ENCODE measurements around the gene GRIP1.

The GRIP1 gene

DNA sequence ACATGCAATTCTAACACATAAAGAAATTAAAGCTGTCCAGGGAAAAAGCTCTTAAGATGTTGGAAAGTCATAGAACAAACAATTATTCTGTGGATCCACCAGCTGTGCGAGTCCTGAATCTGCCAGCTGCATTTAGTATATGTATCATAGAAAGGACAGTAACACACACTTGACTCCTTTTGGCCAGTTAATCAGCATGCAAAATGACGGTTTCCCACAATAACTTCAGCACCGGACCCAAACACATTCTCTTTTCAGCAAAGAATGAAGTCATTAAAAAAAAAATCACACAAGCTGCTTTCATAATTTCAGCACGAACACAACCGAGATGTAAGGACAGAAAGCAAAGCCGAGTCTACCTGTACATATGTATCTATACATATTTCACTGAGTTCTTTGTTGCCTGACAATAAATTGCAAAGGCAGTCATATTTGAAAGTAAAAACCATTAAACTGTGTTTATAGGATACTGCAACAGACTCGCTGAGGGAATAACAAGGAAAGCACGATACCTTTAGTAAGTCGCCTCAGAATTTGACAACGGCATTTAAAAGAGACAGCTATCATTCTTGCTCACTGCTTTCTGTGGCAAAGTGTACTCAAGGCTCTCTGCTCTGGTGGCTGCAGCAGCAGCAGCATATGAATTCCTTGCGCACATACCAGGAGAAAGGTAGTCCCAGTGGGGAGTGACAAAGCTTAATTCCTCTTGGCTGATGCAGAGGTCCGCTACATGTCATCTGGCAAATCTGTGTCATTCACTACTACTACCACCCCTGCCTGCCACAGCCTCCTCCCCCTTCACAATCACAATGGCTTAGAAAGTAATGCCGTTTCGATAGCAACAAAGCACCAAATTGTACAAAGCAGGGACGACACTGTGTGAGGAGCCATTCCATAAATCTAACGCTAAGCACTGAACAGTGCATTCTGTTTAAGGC is at the start of gene GRIP1:
TSS of gene GRIP1 (minus strand) at position 739 of the 938 bp plus-strand sequence. CDS start at position 567, 172 bp downstream.
- no peak for DNase-seq (ENCODE audit: low read depth in 2 of 2)

DNA sequence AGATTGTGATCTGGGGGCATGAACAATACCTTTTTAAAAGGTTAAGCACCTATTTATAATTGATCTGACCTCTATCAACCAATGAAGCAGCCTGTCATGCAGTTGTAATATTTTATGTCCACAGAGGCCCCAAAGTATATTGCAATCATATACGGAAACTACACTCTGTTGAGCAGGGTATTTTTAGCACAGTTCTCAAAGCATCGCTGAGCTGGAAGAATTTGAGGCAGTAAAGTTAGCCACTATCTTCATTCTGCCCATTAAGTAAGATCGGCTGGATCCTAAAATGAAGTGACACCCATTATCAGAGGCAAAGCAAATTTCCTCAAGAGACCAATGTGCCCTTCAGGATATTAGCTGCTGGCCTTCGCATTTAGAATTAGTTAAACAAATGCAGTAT is 47.7 kb upstream of the GRIP1 start:
- no peak for DNase-seq (ENCODE audit: low read depth in 2 of 2)

DNA sequence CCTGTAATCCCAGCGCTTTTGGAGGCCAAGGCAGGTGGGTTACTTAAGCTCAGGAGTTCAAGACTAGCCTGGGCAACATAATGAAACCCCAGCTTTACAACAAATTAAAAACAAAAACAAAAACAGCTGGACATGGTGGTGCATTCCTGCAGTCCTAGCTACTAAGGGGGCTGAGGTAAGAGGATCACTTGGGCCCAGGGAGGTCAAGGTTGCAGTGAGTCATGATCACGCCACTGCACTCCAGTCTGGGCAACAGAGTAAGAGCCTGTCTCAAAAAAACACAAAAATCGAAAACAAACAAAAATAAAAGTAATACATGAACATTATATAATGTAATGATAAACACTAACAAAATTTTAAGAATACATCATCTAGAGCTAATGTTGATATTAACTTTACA is 46.2 kb upstream of the GRIP1 start:
- no peak for DNase-seq (ENCODE audit: low read depth in 2 of 2)

DNA sequence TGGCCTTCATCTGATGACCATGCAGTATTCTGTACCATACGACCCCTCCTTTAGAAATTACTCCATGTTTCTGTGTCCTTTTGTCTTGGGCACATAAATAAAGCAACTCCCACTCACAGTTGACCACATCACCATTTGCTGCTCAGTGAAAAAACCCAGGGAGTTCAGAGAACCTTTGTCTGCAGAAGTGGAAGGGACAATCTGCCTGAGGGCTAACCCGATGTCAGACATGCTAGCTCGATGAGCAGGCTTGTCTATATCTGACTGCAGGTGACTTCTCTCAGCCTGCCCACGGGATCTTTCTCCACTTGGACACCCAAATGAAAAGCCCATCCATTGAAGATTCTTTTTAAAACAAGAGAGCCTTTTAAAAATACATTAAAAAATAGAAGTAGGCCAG is 45.7 kb upstream of the GRIP1 start:
- no peak for DNase-seq (ENCODE audit: low read depth in 2 of 2)

GRCh38 chr12:66724026-66724425 is 45.1 kb upstream of the GRIP1 start:
- no peak for DNase-seq (ENCODE audit: low read depth in 2 of 2)

- DNase-seq (ENCODE audit: low read depth in 2 of 2): no peak
Observed at GRCh38 chr12:66719862-66720261, 41.0 kb upstream of the GRIP1 start.

DNA sequence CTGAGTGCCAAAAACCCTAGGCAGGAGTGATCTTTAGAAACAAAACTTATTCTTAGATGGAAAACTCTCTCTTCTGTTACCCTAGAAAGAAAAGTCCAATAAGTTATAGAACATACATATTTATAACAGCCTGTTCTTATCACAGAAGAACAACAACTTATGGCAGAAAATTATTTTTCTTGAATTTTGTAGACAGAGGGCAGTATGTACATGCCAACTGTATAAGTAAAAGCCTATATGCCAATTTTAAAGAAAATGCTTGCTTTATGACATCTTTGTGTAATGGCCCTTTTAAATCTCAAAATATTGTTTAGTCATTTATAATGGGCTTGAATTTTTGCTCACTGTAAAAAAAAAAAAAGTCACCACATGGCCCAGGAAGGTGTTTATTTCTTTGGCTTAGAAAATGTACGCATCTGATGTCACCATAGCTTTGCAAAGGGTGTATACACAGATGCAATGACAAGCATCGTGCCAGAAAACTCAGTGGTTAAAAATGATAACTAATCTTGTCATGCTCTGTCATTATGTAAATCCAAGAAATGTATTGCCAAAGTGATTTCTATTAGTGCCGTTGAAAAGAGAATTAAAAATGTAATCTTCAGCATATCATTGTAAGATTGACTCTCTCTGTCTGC is 38.3 kb upstream of the GRIP1 start:
- DNase-seq (ENCODE audit: low read depth in 2 of 2): no peak

DNA sequence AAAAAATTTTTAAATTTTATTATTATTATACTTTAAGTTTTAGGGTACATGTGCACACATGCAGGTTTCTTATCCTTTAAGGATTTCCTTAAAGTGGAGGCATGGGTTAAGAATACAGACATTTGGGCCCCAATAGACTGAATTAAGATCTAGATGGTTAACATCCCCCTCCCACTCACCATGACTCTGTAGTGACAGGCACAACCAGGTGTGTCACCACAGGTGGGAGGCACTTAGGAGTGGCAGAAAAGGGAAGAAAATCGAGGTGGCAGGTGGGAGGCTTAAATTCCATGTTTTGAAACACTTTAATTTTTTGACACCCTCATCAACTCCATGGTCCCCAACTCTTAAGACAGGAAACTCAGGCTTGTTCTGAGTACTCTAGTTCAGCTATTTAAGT is 37.6 kb upstream of the GRIP1 start:
- DNase-seq (ENCODE audit: low read depth in 2 of 2): no peak

GRCh38 chr12:66714709-66715108 is 35.8 kb upstream of the GRIP1 start:
- DNase-seq (ENCODE audit: low read depth in 2 of 2): no peak

DNA sequence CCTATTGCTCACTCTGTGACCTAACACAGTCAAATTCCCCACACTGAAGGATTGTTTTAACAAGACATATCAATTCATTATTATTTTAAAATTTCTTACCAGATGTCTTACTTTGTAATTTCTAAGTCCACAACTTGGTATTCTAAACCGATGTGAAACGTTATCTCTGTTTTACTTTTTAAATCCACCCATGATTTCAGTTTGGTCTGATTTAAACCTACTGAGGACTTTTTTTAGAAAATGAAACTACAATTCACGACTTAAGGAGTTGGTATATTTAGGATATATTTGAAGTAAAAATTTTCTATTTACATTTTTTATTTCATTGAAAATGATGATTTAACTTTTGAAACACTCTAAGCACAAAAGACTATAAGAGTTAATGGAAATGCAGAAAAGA is 35.1 kb upstream of the GRIP1 start:
- no peak for DNase-seq (ENCODE audit: low read depth in 2 of 2)

DNA sequence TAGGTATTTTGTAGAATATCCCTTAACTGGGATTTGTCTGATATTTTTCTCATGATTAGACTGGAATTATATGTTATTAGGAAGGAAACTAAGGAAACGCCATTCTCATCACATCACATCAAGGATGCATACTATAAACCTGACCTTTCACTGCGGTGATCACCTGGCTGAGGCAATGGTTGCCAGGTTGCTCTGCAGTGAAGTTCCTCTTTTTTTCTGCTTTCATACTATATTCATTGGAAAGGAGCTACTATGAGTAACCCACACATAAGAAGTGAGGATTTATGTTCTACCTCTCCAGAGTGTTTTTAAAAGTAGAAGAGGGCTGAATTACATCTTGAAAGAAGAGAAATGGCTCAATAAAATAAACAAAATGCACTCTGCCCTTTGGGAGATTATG is 31.0 kb upstream of the GRIP1 start:
- DNase-seq (ENCODE audit: low read depth in 2 of 2): no peak

GRCh38 chr12:66709457-66709773 is 30.5 kb upstream of the GRIP1 start:
- DNase-seq (ENCODE audit: low read depth in 2 of 2): no peak

- DNase-seq (ENCODE audit: low read depth in 2 of 2): no peak
Observed at GRCh38 chr12:66708704-66709456, 30.0 kb upstream of the GRIP1 start.

DNA sequence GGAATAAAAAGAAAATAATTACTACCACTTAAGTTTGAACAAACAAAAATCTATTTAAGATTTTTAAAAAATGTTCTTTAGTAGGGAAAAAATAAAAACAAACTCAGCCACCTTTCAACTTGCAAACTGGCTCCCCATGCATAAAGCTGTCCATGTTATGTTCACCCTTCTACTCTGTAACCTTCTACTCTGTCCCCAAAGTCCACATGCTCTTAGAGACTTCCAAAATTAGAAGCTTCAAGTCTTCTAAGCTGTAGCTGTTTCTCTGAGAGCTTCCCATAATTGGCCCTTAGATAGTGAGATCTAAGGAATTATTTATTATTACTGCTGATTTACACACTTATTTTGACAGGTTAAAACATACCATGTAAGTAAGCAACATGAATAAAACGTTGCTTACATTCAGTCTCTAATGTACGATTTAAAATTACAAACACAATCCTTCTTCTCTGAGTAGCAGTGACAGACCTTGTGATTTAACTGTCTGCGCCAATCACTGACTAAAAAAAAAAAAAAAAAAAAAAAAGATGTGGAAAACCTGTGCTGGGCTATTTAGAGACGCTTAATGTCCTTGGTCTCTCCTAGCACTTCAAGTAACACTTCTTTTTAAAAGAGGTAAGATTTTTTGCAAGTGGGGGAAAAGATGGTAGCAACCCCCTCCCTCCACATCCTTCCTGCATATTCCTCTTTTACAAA is 28.3 kb upstream of the GRIP1 start:
- DNase-seq (ENCODE audit: low read depth in 2 of 2): no peak

DNA sequence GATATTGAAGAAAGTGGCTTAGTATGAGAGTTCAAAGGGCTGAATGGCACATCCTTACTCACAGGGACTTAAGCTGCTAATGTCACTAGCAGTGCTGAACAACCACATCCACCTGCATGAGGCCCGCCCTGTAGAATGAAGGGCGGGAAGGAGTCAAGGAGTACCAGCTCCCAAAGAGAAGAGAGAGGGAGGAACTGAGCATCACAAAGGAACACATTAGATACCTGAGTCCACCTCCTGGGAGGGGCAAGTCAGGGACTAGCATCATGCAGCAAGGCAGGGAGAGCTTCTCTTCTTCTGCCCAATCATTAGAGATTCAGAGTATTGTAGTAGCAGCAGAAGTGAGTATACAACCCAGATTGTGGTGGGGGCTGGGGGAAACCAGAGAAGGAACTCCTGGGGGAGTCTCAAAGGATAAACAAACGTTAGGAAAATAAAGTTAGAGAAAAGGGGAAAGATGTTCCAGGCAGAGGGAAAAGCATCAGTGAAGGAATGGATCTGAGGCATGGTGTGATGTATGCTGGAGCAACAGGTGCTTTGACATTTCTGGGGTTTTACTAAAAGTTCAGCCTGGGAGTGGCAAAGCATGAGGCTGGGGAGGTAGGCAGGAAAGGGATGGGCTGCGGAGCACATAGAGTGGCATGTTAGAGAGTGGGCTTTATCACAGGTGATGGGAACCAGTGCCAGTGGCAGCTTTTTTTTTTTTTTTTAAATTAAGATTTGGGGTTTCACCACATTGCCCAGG is 21.0 kb upstream of the GRIP1 start:
- no peak for DNase-seq (ENCODE audit: low read depth in 2 of 2)

DNA sequence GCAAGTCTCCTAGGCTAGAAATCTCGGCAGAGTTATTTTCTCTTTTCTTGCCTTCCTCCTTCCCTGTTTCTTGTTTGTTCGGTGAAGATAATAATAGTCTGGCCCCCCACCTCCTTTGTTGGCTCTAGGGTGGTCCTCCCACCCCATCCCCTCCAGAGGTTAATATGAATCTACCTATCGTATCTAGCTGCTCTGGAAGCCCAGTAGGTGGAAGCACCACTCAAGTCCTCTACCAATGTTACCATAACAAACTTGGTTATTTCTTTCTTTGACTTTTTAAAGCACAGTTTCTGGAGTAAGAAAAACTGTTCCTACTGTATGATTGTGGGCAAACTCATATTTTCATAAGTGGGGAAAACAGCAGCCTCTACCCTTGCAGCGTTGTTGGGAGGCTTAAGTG is 19.7 kb upstream of the GRIP1 start:
- DNase-seq (ENCODE audit: low read depth in 2 of 2): no peak

- no peak for DNase-seq (ENCODE audit: low read depth in 2 of 2)
Observed at GRCh38 chr12:66697404-66697803, 18.5 kb upstream of the GRIP1 start.

DNA sequence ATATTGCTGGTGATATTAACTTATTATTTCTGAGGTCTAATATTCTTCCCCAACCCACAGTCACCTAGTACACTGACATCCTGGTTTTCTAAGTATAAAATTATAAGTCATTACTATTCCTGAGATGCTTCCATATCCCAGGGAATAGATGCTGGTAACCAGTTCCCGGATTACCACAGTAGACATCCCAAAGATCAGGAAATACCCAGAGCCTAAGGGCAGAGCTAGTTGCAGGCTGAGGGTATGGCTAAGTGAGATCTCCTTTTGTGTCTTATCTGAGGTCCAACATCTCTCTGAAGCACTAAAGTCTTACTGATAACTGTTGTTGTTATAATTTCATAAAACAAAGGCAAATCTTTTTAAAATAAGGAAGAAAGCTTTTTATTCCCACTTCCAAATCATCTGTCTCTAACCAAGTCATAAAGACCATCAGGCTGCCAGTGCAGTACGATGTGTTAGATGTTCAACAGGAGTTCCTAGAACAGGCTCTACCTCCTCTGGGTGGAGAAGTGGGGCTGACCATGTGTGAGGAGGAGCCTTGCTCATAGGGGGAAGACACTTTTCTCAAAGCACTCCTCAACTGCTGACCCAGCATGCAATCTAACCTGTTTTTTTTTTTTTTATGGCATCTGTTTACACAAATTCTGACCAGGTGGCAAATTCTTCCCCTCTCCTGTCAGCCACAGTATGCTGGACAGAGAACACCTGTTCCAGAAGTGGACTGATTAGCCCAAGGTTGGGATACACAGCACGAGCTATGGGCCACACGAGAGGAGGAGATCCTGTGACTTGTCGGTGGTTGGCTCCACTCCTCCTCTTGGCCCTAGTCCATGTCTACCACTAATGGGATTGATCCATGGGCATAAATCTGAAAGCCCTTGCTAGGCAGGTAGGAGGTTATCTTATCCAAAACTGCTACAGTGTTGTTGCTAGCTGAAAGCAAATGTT is 16.1 kb upstream of the GRIP1 start:
- no peak for DNase-seq (ENCODE audit: low read depth in 2 of 2)

GRCh38 chr12:66693901-66694513 is 15.1 kb upstream of the GRIP1 start:
- DNase-seq (ENCODE audit: low read depth in 2 of 2): peak in 1 of 2 donors; percentile 19

DNA sequence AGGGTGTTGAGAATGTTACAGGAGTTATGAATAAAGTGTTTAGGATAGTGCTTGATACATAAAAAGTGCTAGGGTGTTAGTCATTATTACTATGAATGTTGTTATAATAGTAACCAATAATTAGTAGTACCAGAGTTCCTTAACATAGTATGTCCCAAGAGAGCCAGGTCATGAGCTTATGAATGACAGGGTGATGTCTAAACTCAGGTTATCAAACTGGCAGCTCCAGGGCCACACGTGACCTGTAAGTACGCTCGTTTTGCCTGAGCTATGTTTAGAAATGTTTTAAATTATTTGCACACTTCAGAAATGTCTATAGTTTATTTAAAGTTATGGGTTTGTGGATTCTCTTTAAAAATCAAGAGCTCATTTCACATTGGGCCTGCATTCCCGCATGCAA is 14.1 kb upstream of the GRIP1 start:
- no peak for DNase-seq (ENCODE audit: low read depth in 2 of 2)
